Stomach (tissue), 4 donors: ENCODE measurements around the gene PLEKHH1.

Experiments used
- EP300 ChIP-seq: sonication (generic); formaldehyde crosslinking; IDR thresholded peaks from one replicate; pipeline ENCODE4 v1.6.1; 2017; ENCODE audit warnings: antibody characterized with exemption
- POLR2A ChIP-seq, 4 donors: fragments of 450-650 bp; IDR thresholded peaks; one replicate each; pipeline ENCODE4 v1.6.1; 2016; ENCODE audit warnings: antibody characterized with exemption in 4 of 4, control low read depth in 2 of 4, mild to moderate bottlenecking in 1 of 4, moderate library complexity in 1 of 4
- POLR2AphosphoS5 ChIP-seq, 3 donors: sonication (generic); formaldehyde crosslinking; IDR thresholded peaks; one replicate each; pipeline ENCODE4 v1.6.1; 2016; ENCODE audit warnings: antibody characterized with exemption in 3 of 3
- TF ChIP-seq, protein P1 (sequence below), 7 experiments: fragments of 450-650 bp in 4 of 7; fragments of 200-600 bp in 3 of 7; sonication (generic) in 3 of 7; IDR thresholded peaks; one replicate each; pipeline ENCODE4 v1.5.1; 2016 to 2019; ENCODE audit warnings: antibody characterized with exemption in 7 of 7, control low read depth in 2 of 7, mild to moderate bottlenecking in 1 of 7

DNA sequence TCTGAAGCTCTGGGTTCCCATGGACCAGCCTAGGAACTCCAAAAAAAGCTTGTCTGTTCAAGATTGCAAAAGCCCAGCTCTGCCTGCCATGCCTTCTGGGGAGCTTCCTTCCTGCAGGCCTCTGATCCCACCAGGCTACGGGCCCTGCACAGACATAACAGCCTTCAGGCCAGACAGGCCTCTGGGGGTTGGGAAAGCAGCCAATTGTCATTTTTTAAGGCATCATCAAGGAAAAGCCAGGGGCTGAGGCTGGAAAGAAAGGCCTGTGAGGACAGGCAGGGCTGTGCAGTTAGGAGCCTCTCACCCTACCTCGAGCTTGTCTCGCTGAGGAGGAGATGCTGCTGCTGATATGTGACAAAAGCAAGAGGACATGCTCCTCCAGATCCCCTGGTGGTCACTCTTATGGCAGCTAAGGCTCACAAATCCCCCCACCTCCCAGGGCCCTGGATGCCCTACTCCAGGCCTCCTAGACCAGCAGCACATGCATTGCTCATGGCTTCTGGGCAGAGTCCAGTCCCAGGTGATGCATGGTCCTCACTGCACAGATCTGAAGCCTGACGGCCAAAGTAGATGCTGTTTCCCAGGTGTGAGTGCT is 47.5 kb upstream of the PLEKHH1 start:
- TF ChIP-seq, protein P1, sequence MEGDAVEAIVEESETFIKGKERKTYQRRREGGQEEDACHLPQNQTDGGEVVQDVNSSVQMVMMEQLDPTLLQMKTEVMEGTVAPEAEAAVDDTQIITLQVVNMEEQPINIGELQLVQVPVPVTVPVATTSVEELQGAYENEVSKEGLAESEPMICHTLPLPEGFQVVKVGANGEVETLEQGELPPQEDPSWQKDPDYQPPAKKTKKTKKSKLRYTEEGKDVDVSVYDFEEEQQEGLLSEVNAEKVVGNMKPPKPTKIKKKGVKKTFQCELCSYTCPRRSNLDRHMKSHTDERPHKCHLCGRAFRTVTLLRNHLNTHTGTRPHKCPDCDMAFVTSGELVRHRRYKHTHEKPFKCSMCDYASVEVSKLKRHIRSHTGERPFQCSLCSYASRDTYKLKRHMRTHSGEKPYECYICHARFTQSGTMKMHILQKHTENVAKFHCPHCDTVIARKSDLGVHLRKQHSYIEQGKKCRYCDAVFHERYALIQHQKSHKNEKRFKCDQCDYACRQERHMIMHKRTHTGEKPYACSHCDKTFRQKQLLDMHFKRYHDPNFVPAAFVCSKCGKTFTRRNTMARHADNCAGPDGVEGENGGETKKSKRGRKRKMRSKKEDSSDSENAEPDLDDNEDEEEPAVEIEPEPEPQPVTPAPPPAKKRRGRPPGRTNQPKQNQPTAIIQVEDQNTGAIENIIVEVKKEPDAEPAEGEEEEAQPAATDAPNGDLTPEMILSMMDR (IDR thresholded peaks at IDR 0.05) = no peak
- TF ChIP-seq POLR2AphosphoS5 (IDR thresholded peaks at IDR 0.05) (no peak), POLR2A (IDR thresholded peaks at IDR 0.05) (no peak), EP300 (no peak)
